ENCODE results near the gene C17orf78. TPM values are rescaled to one million over a fixed set of nuclear protein-coding genes. Genes with fewer than 3 reads are reported as not detected.

C17orf78 gene
- total and polyA plus RNA-seq, 2 donors (not counting 1 experiment from before 2014, with no cell fraction given), result not detected

DNA sequence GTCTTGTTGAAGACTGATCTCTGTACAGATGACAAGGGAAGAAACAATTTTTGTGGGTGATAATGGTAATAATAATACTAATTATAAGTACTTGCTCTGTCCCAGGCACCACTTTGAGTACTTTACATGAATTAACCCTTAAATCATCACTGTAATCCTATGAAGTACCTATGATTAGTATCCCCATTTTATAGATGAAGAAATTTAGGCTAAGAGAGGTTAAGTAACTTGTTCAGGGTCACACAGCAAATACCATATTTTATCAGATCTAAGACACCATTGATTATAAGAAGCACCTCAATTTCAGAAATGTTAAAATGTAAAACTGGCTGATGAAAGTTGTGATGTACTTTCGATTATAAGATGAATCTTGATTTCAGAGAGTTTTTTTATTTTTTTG, 49.5 kb downstream of the C17orf78 start:
- Histone ChIP-seq H3K4me2 (replicated peaks; ENCODE audit: low read depth, low read length, poor library complexity, severe bottlenecking) (no peak overlapping the region), H4K20me1 (ENCODE audit: control insufficient read depth, insufficient read depth, low read length, poor library complexity, severe bottlenecking) (no peaks in the 10 kb centered on the region), H3K27ac (ENCODE audit: low read length in 2 of 2) (no peak overlapping the region), H3K9ac (ENCODE audit: low read length) (no peak overlapping the region), H3K79me2 (ENCODE audit: control insufficient read depth, insufficient read depth, low read length) (no peaks in the 10 kb centered on the region), H3K36me3 (replicated peaks in 1 of 2; ENCODE audit: control extremely low read depth in 1 of 2, control insufficient read depth in 1 of 2, extremely low read depth in 1 of 2, insufficient read depth in 2 of 2, low read length in 1 of 2) (peaks cover 5 to 40% of the 10 kb centered on the region in 2 experiments), H2AFZ (ENCODE audit: insufficient read depth, low read depth, low read length, poor library complexity, severe bottlenecking) (no peak overlapping the region), H3K27me3 (replicated peaks in 1 of 4; ENCODE audit: control extremely low read depth in 1 of 4, control insufficient read depth in 3 of 4, insufficient read depth in 4 of 4, low read length in 3 of 4) (no peaks in the 10 kb centered on the region), H3K4me1 (ENCODE audit: control insufficient read depth in 2 of 2, insufficient read depth in 2 of 2, low read length in 2 of 2) (no peaks in the 10 kb centered on the region), H3K4me3 (ENCODE audit: control extremely low read depth in 1 of 5, extremely low read depth in 1 of 5, insufficient read depth in 1 of 5, low read depth in 2 of 5, low read length in 4 of 5) (no peak overlapping the region), H3K9me3 (ENCODE audit: control extremely low read depth in 1 of 3, control insufficient read depth in 2 of 3, insufficient read depth in 1 of 3, low read length in 2 of 3) (no peaks in the 10 kb centered on the region)
- ChIA-PET CTCF (no interaction called here), POLR2A (no interaction called here)
- Mint-ChIP-seq H3K27ac (no peak overlapping the region), H3K4me1 (no peaks in the 10 kb centered on the region), H3K27me3 (no peaks in the 10 kb centered on the region), H3K4me3 (no peak overlapping the region), H3K9me3 (ENCODE audit: insufficient read depth) (no peaks in the 10 kb centered on the region)
- DNase-seq (no peak), ATAC-seq (ENCODE audit: low read depth) (no peak)
- TF ChIP-seq EZH2 (IDR thresholded peaks at IDR 0.05; ENCODE audit: borderline replicate concordance, insufficient read depth, low read depth, low read length, poor library complexity, severe bottlenecking), result no peak
- TF ChIP-seq, protein P1, sequence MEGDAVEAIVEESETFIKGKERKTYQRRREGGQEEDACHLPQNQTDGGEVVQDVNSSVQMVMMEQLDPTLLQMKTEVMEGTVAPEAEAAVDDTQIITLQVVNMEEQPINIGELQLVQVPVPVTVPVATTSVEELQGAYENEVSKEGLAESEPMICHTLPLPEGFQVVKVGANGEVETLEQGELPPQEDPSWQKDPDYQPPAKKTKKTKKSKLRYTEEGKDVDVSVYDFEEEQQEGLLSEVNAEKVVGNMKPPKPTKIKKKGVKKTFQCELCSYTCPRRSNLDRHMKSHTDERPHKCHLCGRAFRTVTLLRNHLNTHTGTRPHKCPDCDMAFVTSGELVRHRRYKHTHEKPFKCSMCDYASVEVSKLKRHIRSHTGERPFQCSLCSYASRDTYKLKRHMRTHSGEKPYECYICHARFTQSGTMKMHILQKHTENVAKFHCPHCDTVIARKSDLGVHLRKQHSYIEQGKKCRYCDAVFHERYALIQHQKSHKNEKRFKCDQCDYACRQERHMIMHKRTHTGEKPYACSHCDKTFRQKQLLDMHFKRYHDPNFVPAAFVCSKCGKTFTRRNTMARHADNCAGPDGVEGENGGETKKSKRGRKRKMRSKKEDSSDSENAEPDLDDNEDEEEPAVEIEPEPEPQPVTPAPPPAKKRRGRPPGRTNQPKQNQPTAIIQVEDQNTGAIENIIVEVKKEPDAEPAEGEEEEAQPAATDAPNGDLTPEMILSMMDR (IDR thresholded peaks at IDR 0.05), result no peak
- intact Hi-C loops (cut with micrococcal nuclease), result no loop called here
- 80% methylated on average over 1 of the region's 1 CpG for WGBS (ENCODE audit: insufficient coverage)

DNA sequence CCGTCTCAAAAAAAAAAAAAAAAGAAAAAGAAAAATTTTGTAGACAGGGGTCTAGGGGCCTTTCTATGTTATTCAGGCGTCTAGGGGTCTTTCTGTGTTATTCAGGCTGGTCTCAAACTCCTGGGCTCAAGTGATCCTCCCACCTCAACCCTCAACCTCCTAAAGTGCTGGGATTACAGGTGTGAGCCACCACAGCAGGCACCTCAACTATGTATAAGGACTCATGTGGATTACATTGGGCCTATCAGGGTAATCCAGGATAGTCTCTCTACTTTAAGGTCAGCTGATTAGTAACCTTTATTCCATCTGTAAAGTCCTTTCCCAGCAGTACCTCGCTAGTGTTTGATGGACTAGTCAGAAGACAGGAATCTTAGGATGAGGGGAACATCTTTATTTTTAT, 53.3 kb downstream of the C17orf78 start:
- no peaks in the 10 kb centered on the region for H4K20me1 ChIP-seq (ENCODE audit: control insufficient read depth, insufficient read depth, low read length, poor library complexity, severe bottlenecking)
- H3K79me2 ChIP-seq (ENCODE audit: control insufficient read depth, insufficient read depth, low read length), result no peaks in the 10 kb centered on the region
- TF ChIP-seq EZH2 (IDR thresholded peaks at IDR 0.05; ENCODE audit: borderline replicate concordance, insufficient read depth, low read depth, low read length, poor library complexity, severe bottlenecking), result no peak
- TF ChIP-seq, protein P1 (IDR thresholded peaks at IDR 0.05), result no peak
- H3K27ac Mint-ChIP-seq, result no peak overlapping the region
- H2AFZ ChIP-seq (ENCODE audit: insufficient read depth, low read depth, low read length, poor library complexity, severe bottlenecking), result no peak overlapping the region
- intact Hi-C loops (cut with micrococcal nuclease), result no loop called here
- DNase-seq (no peak), ATAC-seq (ENCODE audit: low read depth) (no peak)
- H3K27ac ChIP-seq (ENCODE audit: low read length in 2 of 2), result no peak overlapping the region
- H3K4me1 Mint-ChIP-seq, result no peaks in the 10 kb centered on the region
- H3K27me3 Mint-ChIP-seq, result no peaks in the 10 kb centered on the region
- H3K9ac ChIP-seq (ENCODE audit: low read length), result no peak overlapping the region
- H3K4me3 ChIP-seq (ENCODE audit: control extremely low read depth in 1 of 5, extremely low read depth in 1 of 5, insufficient read depth in 1 of 5, low read depth in 2 of 5, low read length in 4 of 5), result no peak overlapping the region
- no peaks in the 10 kb centered on the region for H3K27me3 ChIP-seq (replicated peaks in 1 of 4; ENCODE audit: control extremely low read depth in 1 of 4, control insufficient read depth in 3 of 4, insufficient read depth in 4 of 4, low read length in 3 of 4)
- peaks cover 9 to 31% of the 10 kb centered on the region in 2 experiments for H3K36me3 ChIP-seq (replicated peaks in 1 of 2; ENCODE audit: control extremely low read depth in 1 of 2, control insufficient read depth in 1 of 2, extremely low read depth in 1 of 2, insufficient read depth in 2 of 2, low read length in 1 of 2)
- no CpG with 5 or more reads among the region's 3 CpGs for WGBS (ENCODE audit: insufficient coverage)
- no peak overlapping the region for H3K4me2 ChIP-seq (replicated peaks; ENCODE audit: low read depth, low read length, poor library complexity, severe bottlenecking)
- no peaks in the 10 kb centered on the region for H3K9me3 Mint-ChIP-seq (ENCODE audit: insufficient read depth)
- no peaks in the 10 kb centered on the region for H3K9me3 ChIP-seq (ENCODE audit: control extremely low read depth in 1 of 3, control insufficient read depth in 2 of 3, insufficient read depth in 1 of 3, low read length in 2 of 3)
- H3K4me1 ChIP-seq (ENCODE audit: control insufficient read depth in 2 of 2, insufficient read depth in 2 of 2, low read length in 2 of 2), result no peaks in the 10 kb centered on the region
- H3K4me3 Mint-ChIP-seq, result no peak overlapping the region
- ChIA-PET CTCF (no interaction called here), POLR2A (no interaction called here)

Measured in B cell (primary cell).